Measurements from ENCODE around the gene RPS6KA2.
"Not testable (repeated sequence)": the region's sequence is repeated elsewhere in the genome, so short reads cannot be mapped to it uniquely, and the experiment has no call there.

Gene RPS6KA2

DNA sequence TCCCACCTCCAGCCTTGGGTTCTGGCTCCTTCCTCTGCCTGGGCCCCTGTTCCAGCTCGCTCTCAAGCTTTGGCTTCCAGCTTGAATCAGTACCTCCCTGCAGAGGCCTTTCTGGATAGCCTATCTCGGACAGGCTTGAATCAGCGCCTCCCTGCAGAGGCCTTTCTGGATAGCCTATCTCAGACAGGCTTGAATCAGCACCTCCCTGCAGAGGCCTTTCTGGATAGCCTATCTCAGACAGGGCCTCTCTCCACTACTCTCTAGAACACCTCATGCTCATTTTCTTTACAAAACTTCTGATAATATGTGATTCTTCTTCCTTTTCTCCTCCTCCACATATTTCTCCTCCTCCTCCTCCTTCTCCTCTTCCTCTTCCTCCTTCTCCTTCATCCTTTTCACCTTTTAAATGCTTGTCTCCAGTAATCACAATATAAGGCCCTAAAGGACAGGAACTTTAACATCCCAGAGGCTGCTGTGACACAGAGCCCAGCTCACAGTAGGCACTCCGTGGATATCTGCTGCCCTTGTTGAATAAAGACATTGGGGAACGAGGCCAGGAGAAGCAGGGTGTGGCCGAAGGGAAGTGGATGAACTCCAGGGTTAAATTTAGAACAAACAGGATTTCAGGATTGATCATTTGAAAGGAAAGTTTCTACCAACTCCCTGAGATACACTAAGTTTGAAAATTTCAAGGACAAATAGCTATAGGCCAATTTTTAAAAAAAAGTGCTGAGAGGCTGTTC lies 9.3 kb upstream of the RPS6KA2 start:
- DNase-seq (ENCODE audit: low read depth in 4 of 4, low spot score in 1 of 4): no peak

DNA sequence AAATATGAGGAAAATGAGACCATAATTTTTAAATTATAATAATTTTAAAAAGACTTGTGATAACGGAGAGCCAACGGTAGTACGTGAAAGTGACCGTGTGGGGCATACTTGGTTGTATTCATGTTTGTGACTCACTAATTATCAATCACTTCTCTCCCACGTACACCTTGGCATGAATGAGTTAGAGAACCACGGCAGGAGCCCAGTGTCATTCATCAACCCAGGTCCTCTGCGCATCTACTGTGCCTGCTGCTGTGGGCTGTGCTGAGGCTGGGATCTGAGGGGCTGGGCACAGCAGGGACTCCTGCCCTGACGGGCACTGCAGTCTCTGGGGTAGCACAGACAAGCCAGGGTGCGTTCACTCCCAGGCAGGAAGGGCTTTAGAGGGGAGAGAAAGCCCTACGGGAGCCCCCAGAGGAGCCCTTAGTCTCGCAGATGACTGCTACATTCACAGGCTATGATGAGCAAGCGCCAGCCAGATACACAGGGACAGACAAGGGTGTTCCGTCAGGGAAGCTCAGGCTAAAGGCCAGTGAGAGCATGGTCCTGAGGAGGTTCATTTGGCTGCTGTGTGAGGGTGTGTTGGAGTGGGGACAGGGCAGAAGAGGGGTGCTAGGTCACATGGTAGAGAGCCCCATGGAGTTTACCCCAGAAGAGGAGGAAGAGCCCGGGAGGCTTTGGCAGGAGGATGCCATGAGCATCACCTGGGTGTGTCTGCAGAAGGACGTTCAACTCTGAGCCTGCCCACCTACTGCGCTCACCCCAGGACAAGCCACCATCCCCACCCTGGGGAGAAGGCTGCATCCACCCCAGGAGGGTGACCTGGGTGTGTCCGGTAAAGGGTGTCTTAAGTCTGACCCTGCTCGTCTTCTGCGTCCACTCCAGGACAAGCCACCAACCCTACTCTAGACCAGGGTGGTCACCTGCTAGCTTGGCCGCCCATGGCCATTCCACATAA lies 8.2 kb upstream of the RPS6KA2 start:
- DNase-seq (ENCODE audit: low read depth in 4 of 4, low spot score in 1 of 4): no peak

DNA sequence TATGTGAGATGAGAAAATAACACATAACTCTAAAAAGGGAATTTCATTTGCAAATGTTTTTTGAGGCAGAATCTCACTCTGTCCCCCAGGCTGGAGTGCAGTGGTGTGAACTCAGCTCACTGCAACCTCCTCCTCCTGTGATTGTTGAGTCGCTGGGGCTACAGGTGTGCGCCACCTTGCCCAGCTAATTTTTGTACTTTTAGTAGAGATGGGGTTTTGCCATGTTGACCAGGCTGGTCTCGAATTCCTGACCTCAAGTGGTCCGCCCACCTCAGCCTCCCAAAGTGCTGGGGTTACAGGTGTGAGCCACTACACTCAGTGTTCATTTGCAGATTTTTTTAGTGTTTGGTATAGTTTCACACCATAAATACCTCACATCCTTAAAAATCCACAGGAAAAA lies 7.5 kb upstream of the RPS6KA2 start:
- not testable (repeated sequence) for DNase-seq (ENCODE audit: low read depth in 4 of 4, low spot score in 1 of 4)

DNA sequence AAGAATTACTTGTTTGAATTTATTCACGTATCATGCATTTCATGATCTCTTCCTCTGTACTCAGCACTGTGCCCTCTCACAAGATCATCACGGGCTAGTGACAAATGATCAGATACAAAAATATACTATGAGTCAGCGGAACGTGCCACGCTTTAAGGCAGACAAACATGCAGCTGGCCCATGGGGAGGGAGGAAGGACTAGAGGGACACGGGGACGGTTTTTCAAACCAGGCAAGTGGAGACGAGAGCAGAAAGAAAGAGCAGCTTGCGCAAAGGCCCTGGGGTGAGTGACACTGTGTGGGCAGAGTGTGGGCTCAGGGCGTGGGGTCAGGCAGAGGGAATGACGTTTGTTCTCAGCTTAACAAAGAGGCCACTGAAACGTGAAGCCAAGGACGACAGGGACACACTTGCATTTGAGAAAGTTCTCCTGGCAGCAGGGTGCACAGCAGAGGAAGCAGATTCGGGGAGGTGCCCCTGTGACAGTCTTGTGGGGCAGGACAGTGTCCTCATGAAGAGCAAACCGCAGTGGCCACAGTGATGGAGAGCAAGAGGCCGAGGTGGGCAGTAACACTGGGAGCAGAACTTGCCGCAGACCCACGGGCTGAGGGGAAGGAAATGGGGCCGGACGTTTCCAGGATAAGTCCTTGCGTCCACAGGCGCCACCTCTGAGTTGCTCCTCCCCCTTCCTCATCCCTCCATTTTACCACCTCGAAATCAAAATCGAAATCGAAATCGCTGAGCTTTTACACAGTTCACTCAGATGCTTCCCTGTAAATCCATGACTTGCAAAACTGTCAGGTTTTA lies 6.9 kb upstream of the RPS6KA2 start:
- no peak for DNase-seq (ENCODE audit: low read depth in 4 of 4, low spot score in 1 of 4)

DNA sequence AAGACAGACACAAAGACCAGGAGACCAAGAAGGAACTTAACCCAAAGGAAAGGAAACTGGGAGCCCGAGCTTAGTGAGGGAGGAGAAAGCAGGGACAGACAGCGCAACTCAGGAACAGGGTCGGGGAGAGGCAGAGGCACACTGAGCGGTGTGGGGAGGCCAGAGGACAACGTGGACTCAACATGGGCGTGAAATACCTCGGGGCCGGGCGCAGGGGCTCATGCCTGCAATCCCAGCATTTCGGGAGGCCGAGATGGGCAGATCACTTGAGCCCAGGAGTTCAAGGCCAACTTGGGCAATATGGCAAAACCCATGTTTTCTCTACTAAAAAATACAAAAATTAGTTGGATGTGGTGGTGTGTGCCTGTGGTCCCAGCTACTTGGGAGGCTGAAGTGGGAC lies 5.7 kb upstream of the RPS6KA2 start:
- DNase-seq (ENCODE audit: low read depth in 4 of 4, low spot score in 1 of 4): no peak

DNA sequence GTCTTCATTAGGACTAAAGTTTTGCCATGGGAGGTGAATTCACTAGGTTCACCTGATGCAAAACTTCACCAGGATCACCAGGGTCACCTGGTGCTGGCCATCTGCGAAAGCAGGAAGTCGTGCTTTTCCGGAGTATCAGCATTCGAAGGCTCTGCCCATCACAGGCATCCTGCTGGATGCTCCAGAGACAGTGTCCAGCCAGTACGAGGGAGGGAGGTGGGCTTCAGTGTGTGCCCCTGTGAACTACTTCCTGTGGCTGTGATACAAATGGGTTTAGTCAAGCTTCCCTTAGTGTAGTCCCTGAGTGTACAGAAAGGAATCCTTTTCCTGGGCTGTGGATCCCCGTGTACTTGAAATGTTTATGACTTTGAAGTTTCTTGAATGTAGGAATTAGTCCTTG lies 3.4 kb upstream of the RPS6KA2 start:
- DNase-seq (ENCODE audit: low read depth in 4 of 4, low spot score in 1 of 4): no peak

DNA sequence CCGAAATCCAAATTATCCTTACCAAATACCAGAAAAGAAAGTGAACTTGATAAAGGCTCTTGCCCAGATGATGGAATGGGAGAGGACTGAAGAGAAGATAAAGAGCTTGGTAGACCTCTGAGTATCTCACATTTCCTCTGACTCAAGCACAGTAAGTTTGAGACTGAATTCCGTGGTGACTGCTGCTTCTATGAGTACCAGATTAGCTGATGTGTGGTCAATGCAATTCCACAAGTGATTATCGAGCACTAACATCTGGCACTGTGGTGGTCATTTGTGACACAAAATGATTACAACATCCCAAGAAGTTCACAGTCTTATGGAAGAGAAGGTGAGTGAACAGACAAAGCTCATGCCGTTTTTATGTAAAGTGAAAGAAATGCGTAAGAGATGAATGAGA lies 2.6 kb upstream of the RPS6KA2 start:
- DNase-seq (ENCODE audit: low read depth in 4 of 4, low spot score in 1 of 4): no peak

DNA sequence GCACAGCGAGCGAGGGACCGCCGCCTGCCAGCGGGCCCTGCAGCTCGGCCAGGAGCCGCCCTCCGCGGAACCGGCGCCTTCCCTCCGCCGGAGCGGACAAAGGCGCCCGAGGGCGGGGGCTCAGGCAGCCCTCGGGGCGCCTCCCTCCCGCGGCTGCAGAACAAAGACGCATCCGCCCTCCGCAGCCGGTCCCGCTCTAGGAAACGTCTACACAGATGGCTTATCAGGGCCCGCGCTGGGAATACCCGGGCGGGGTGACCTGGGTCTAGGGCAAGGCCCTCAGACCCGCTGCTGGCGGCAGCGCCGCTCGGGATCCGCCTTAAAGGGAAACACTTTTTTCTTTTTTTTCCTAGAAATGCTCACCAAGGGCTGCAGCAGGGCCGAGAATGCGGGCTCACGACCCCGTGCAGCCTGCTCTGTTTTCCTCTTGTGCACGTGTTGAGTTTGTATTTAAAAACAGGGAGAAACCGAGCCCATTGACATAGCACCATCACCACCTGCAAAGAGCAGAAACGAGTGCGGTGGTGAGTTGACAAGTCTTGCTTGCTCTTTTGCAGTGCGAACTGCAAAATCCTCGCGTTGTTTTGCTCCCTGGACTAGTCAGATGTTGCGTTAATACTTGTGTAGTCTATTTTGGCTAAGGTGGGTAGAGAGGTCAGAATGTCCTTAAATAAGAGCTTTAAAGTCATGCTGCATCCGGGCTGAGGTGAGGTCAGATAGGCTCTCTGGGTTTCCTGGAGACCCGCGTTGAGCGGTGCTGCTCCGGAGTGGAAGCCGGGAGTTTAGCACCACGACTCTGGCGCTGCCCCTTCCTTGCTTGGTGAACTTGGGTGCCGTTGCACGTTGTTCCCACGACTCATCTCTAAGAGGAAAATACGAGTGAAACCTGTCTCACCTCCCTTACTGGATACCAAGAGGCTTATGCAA lies 1.1 kb upstream of the RPS6KA2 start:
- DNase-seq (ENCODE audit: low read depth in 4 of 4, low spot score in 1 of 4): peak in 3 of 4 experiments; percentile 12 to 31 (median 23)

DNA sequence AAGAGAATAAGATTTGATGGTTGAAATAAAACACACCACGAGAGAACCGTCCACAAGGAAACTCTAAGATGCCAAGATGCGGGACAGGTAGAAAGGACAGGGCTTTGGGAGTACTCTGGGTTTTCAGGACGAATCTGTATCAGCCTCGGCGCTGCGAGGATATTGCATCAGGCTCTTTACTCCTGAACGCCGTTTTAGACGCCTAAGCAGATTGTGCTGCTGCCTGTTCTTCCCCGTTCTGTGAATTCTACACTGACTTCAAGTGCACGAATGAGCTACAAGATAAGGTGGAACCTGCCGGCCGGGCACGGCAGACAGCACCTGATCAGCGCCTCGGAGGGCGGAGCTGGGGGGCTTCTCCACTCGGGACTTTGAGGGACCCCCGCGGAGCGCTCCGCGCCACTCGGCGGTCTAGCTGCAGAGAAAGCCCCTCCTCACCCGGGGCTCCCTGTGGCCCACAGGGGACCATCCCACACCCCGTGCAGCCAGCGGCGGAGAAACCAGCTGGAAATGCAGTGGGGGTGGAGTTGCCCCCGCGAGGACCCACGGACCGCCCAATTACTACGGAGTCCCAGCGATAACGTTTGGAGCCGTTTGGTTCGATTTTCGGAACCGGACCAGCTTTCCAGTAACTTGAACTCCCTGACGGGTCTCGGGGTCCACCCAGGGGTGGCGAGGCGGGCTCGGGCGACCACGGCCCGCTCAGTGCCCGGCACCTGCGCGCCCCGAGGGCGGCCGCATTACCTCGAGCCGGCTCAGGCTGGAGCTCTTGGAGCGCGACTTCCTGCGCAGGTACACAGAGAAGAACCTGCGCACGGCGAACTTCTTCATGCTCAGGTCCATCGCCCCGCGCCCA lies 646 bp downstream of the RPS6KA2 start:
- DNase-seq (ENCODE audit: low read depth in 4 of 4, low spot score in 1 of 4): peak in 2 of 4 experiments; percentile 7 to 11

DNA sequence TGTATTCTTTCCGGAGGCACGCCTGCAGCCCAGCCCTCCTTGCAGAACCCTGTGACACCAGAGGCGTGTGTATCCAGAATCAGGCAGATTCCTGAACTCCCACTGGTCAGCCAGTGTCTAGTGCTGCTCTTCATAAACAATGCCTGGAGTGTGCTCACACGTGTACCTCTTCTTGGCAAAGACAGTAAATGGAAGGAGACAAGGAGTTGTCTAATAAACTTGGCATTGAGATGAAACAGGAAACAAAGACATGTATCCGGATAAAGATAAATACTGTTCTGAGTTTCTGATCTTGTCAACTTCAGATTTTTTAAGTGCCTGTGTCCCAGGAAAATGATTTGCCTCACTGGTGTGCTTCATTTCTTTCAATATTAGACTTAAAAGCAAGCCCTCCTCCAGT lies 1.7 kb downstream of the RPS6KA2 start:
- no peak for DNase-seq (ENCODE audit: low read depth in 4 of 4, low spot score in 1 of 4)

DNA sequence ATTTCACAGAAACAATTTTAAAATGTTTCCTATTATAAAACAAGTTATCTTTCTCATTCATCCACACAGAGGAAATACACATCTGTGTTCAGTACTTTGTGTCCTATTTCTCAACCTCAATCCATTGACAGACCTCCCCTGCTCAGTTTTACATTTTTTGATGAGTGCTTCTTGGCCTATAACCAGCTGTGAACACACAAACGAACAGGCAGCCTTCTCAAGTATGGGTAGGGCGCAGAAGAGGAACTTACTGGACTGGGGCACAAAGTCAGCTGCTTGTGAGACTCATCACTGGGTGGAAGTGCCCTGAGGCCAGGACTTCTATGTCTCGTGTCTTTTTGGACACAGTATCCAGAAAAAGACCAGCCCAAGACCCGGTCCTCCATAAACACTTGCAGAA lies 2.8 kb downstream of the RPS6KA2 start:
- DNase-seq (ENCODE audit: low read depth in 4 of 4, low spot score in 1 of 4): no peak

DNA sequence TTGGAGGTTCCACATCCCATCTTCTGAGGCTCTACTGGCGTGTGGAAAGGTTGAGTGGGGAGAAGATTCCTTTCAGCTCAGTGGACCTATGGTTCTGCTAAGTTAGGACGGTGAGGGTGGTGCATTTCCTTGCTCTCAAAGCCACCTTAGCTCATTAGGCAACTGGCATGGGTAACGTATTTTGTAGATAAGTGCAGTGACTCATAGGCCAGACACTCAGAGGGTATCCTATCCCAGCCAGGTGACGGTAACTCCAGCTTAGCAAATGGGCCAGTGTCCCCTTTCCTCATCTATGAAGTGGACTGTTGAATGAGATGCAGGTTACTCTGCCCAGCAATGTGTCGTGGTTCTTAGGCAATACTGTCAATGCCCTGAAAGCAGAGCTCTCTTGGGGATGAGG lies 3.7 kb downstream of the RPS6KA2 start:
- DNase-seq (ENCODE audit: low read depth in 4 of 4, low spot score in 1 of 4): no peak

DNA sequence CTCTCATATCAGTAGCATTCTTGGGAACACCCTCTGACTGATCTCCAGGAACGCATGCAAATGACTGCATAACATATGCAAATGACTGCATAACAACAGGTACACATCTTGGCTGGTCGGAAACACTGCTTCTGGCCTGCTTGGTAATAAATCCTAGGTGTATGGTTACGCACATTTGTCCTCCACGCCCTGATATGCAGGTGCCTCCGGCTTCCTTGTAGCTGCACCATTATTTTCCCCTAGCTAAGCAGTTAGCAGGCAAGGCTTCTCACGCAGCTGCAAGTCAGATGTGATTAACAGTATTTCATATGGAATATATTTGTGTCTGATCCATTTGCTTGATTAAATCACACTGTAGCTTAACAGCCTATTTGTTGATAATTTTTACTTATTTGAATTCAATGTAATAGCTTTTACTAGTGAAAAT lies 5.9 kb downstream of the RPS6KA2 start:
- no peak for DNase-seq (ENCODE audit: low read depth in 4 of 4, low spot score in 1 of 4)

DNA sequence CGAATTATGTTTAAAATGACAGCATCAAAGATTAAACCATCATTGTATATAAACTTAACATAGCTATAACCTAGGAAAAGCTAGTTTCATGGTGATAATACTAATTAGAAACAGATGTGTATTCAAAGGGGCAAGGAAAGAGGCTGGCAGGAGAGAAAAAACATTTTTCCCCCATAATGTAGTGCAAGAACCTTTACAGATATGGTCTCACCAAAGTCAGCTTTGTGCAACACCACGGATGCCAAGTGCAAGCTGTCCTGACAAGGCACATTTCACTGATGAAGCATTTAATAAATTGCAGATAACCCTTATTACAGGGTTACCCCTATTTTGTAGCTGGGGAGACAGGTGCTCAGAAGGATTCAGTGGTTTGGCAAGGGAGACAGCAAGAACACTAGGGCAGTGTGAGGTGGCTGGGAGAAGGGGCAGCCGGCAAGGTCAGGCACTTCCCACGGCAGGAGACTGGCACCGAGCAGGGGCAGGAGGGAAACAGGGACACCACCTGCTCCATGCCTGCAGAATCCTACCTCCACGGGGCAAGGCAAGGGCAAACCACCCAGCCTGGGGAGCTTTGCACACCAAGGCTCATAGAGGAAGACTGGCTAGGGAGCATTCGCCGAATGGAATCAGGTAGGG lies 6.5 kb downstream of the RPS6KA2 start:
- no peak for DNase-seq (ENCODE audit: low read depth in 4 of 4, low spot score in 1 of 4)

DNA sequence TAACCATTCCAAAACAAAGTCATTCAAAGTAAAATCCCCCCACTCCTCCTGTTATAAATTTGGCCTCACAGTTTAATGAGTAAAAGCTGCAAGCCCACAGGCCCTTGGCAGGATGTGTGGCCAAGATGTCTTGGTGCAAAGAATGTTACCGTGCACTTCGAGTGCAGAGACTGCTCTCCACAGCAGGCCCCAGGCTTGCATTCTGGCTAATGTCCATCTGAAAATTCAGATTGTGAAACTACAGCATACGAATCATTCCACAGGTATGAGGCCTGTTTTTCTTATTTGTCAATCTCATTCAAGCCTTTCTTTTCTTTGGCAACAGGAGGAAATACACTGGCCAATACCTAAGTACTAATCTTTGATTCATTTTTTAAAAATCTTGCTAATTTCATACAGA lies 7.1 kb downstream of the RPS6KA2 start:
- DNase-seq (ENCODE audit: low read depth in 4 of 4, low spot score in 1 of 4): no peak

DNA sequence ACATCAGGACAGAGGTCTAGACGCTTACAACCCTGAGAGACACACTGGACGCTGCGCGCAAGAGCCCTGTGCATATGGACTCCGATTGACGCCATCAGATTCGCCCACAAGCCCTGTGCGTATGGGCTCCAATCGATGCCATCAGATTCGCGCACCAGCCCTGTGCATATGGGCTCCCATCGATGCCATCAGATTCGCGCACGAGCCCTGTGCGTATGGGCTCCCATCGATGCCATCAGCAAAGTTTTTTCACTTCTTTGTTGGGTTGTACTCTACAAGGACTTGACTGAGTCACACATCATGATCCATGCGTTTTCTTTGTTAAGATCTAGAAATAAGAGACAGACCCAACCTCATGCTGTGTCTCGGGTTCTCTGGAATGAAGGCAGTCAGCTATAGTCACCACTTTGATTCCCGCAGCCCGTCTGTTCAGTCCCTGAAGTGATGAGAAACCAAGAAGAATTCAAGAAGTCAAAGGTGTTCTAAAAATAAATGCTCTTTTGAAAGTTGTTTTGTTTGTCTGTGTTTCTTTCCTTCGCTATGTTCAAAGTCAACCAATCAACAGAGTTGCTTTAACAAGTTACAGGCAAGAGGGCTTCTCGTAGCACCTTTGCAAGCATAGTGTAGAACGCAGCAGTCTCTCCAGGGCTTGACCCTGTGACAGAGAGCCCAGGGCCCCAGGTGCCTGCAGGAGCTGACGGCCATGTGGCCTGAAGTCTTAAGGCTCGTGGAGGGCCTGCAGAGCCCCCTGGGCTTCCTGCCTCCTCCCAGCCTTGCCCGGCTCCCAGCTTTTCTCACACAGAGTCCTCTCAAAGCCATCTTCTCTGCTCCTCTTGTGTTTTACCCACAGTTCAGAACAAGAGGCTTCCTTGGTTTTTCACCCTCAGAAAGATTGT lies 7.9 kb downstream of the RPS6KA2 start:
- DNase-seq (ENCODE audit: low read depth in 4 of 4, low spot score in 1 of 4): no peak

DNA sequence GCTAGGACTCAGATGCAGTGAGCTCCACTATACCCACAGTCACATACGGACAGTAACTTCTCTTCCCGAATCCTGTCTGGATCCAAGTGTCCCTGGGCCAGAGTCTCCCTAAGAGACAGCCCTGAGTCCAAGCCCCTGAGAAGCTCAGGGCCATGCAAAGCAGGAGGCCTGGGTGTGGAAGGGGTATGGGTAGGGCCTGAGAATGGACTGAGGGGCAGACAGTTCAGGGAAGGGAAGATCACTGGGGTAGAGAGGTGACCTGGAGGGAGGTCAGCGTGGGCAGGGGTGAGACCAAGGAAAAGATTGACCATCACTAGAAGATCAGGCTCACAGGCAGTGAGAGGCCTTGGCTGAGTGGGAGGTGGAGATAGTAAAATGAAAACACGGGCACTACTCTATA lies 8.8 kb downstream of the RPS6KA2 start:
- no peak for DNase-seq (ENCODE audit: low read depth in 4 of 4, low spot score in 1 of 4)

DNA sequence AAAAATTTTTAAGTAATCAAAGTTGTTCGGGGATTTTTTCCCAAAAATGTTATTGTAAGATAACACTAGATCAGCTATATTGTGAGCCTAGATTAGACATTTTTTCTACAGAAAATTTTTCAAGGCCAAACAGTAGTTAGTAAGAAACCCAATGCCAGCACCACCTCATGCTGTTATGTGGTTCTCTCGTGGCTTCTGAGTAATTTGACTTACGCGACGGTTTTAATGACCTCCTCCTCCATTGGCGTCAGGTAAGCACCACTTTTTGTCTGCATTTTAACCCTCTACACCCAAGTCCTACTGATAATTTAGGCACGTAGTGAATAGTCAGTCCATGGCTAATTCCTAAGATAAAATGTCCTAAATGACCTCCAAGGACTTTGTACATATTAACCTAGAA lies 9.7 kb downstream of the RPS6KA2 start:
- DNase-seq (ENCODE audit: low read depth in 4 of 4, low spot score in 1 of 4): no peak
